DMS53 (cell line): ENCODE measurements around the gene ATP8A1.
"Not testable (repeated sequence)": the region's sequence is repeated elsewhere in the genome, so short reads cannot be mapped to it uniquely, and the experiment has no call there.

Source experiments
- DNase-seq: peaks from one replicate; lab custom pipeline; 2025; lab: John Stamatoyannopoulos, UW

ATP8A1 gene

GRCh38 chr4:42501624-42502401, 155.1 kb downstream of the ATP8A1 start:
- no peak for DNase-seq

GRCh38 chr4:42498040-42498439, 158.9 kb downstream of the ATP8A1 start:
- DNase-seq = no peak

GRCh38 chr4:42497142-42497910, 159.6 kb downstream of the ATP8A1 start:
- DNase-seq = no peak

- DNase-seq = no peak
These were observed 163.9 kb downstream of the ATP8A1 start for GRCh38 chr4:42492962-42493361.

GRCh38 chr4:42490015-42490414, 166.9 kb downstream of the ATP8A1 start:
- DNase-seq = no peak

- DNase-seq = no peak
These were observed 167.8 kb downstream of the ATP8A1 start for GRCh38 chr4:42489095-42489494.

GRCh38 chr4:42488554-42488953, 168.4 kb downstream of the ATP8A1 start:
- DNase-seq = no peak

GRCh38 chr4:42488114-42488513, 168.8 kb downstream of the ATP8A1 start:
- no peak for DNase-seq

GRCh38 chr4:42487230-42487629, 169.7 kb downstream of the ATP8A1 start:
- DNase-seq = no peak

GRCh38 chr4:42486156-42486555, 170.7 kb downstream of the ATP8A1 start:
- not testable (repeated sequence) for DNase-seq

GRCh38 chr4:42484630-42485029, 172.3 kb downstream of the ATP8A1 start:
- no peak for DNase-seq

- no peak for DNase-seq
These were observed 173.2 kb downstream of the ATP8A1 start for GRCh38 chr4:42483426-42484379.

- DNase-seq = peak; percentile 18
These were observed 174.2 kb downstream of the ATP8A1 start for GRCh38 chr4:42482516-42483327.

GRCh38 chr4:42480717-42481116, 176.2 kb downstream of the ATP8A1 start:
- DNase-seq = no peak

- no peak for DNase-seq
These were observed 176.6 kb downstream of the ATP8A1 start for GRCh38 chr4:42480281-42480680.

GRCh38 chr4:42478946-42479345, 178.0 kb downstream of the ATP8A1 start:
- no peak for DNase-seq

- no peak for DNase-seq
These were observed 178.4 kb downstream of the ATP8A1 start for GRCh38 chr4:42478509-42478908.

- no peak for DNase-seq
These were observed 182.5 kb downstream of the ATP8A1 start for GRCh38 chr4:42474406-42474805.

- DNase-seq = no peak
These were observed 183.7 kb downstream of the ATP8A1 start for GRCh38 chr4:42473071-42473684.

GRCh38 chr4:42471896-42472295, 185.0 kb downstream of the ATP8A1 start:
- no peak for DNase-seq

GRCh38 chr4:42470023-42470422, 186.9 kb downstream of the ATP8A1 start:
- DNase-seq = no peak
